ENCODE results near the gene RNF152.
"Not testable (repeated sequence)": the region's sequence is repeated elsewhere in the genome, so short reads cannot be mapped to it uniquely, and the experiment has no call there.

The RNF152 gene

DNA sequence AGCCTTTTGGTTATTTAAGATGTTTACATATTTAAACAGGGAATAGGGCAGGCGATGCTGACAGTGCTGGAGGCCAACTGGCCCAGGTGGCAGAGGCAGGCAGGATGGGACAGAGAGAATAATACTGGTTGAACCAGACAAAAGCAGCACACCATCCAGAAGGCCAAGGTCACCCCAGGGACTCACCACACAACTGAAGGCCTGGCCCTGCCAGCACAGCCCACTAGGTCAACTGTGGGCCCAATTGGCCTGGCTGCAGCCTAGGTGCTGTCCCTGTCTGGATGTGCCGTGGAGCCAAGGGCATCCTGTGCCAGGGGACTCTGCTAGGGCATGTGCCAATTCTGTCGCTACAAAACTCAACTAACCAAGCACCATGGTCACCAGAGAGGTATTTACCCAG is 69.2 kb downstream of the RNF152 start:
- Mint-ChIP-seq H3K27me3 (no peaks in the 10 kb centered on the region), H3K36me3 (no peaks in the 10 kb centered on the region)

GRCh38 chr18:61822879-61823278 is 69.9 kb downstream of the RNF152 start:
- no peak overlapping the region for H3K27ac Mint-ChIP-seq
- H3K4me1 Mint-ChIP-seq, result no peaks in the 10 kb centered on the region
- H3K27me3 Mint-ChIP-seq, result no peaks in the 10 kb centered on the region
- H3K36me3 Mint-ChIP-seq, result no peaks in the 10 kb centered on the region
- H3K4me3 Mint-ChIP-seq, result no peak overlapping the region
- no peaks in the 10 kb centered on the region for H3K9me3 Mint-ChIP-seq

More for the DNA sequence above, 69.2 kb downstream of the RNF152 start:
- no peak overlapping the region for H3K27ac Mint-ChIP-seq
- no peak overlapping the region for H3K4me3 Mint-ChIP-seq
- no peaks in the 10 kb centered on the region for H3K9me3 Mint-ChIP-seq
- no peaks in the 10 kb centered on the region for H3K4me1 Mint-ChIP-seq

- Mint-ChIP-seq H3K9me3 (no peaks in the 10 kb centered on the region), H3K4me1 (no peaks in the 10 kb centered on the region), H3K36me3 (no peaks in the 10 kb centered on the region), H3K27ac (no peak overlapping the region), H3K27me3 (no peaks in the 10 kb centered on the region), H3K4me3 (no peak overlapping the region)
These were observed 71.1 kb downstream of the RNF152 start for GRCh38 chr18:61821748-61822147.

DNA sequence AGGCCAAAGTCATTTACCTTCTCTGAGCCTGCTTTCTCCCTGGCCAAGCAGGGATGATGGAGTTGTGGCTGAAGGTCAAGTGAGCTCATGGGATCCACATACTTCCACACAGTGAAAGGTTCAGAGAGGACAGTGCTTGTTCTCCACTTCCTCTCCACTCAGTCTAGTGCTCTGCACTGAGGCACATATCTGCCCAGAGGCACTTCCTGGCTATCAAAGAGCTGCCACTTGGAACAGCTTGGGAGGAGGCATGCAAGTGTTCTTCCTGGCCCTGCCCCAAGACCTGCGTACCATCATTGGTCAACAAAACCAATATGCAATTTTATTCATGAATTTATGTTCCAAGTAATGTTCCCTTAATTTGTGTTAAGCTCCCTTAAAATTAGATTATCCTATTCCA is 71.9 kb downstream of the RNF152 start:
- Mint-ChIP-seq H3K27me3 (no peaks in the 10 kb centered on the region), H3K9me3 (no peaks in the 10 kb centered on the region), H3K4me1 (no peaks in the 10 kb centered on the region), H3K27ac (no peak overlapping the region), H3K36me3 (no peaks in the 10 kb centered on the region), H3K4me3 (no peak overlapping the region)

DNA sequence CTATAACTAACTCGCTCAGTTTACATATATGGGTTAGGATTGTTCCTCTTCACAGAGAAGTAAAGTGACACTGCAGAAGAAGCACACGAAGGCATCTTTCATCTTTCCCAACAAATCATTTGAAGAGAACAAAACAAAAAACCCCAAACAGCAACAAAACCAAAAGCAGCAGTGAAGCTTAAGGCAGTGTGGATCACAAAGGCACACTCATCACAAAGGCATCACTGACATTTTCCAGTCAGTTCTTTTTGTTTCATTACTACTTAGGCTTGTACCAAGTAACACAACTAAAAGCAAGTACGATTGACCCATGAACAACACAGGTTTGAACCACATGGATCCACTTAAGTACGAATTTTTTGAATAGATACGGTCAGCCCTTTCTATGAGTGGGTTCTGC is 75.7 kb downstream of the RNF152 start:
- no peaks in the 10 kb centered on the region for H3K9me3 Mint-ChIP-seq
- no peaks in the 10 kb centered on the region for H3K27me3 Mint-ChIP-seq
- no peaks in the 10 kb centered on the region for H3K4me1 Mint-ChIP-seq

DNA sequence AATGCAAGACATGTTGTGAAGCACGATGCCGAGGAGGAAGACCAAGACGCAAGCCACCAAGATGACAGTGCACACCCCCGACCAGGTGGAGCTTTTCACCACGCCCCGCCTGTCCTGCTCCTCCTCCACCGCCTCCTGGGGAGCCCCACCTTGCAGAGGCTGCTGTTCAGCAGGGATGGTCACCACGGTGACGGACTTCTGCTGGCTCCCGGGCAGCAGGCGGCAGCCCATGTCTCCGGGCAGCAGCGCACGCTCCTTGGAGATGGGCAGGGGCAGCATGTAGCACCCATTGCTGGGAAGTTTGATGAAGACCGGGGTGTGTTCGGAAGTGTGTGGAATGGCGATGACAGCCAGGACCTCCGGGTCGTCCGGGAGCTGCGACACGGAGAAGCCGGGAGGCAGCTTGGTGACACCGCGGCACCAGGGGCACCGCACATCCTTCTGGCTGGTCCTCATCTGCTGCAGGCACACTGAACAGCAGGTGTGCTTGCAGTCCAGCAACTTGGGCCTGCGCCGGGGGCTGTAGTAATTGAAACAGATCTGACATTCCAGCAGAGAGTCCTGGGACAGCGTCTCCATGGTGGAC is 76.8 kb downstream of the RNF152 start:
- H3K27me3 Mint-ChIP-seq, result no peaks in the 10 kb centered on the region
- no peak overlapping the region for H3K4me3 Mint-ChIP-seq
- H3K36me3 Mint-ChIP-seq, result no peaks in the 10 kb centered on the region
- H3K4me1 Mint-ChIP-seq, result no peaks in the 10 kb centered on the region
- H3K27ac Mint-ChIP-seq, result no peak overlapping the region
- no peaks in the 10 kb centered on the region for H3K9me3 Mint-ChIP-seq

More for the DNA sequence above, 75.7 kb downstream of the RNF152 start:
- Mint-ChIP-seq H3K27ac (no peak overlapping the region), H3K36me3 (no peaks in the 10 kb centered on the region), H3K4me3 (no peak overlapping the region)

GRCh38 chr18:61808286-61808685 is 84.5 kb downstream of the RNF152 start:
- Mint-ChIP-seq H3K27me3 (peaks cover 2% of the 10 kb centered on the region), H3K4me3 (no peak overlapping the region), H3K27ac (no peak overlapping the region), H3K9me3 (no peaks in the 10 kb centered on the region), H3K4me1 (no peaks in the 10 kb centered on the region), H3K36me3 (no peaks in the 10 kb centered on the region)

GRCh38 chr18:61803393-61803792 is 89.4 kb downstream of the RNF152 start:
- H3K36me3 Mint-ChIP-seq, result no peaks in the 10 kb centered on the region
- no peaks in the 10 kb centered on the region for H3K9me3 Mint-ChIP-seq
- no peak overlapping the region for H3K4me3 Mint-ChIP-seq
- no peaks in the 10 kb centered on the region for H3K4me1 Mint-ChIP-seq
- H3K27ac Mint-ChIP-seq, result no peak overlapping the region
- peaks cover 2% of the 10 kb centered on the region for H3K27me3 Mint-ChIP-seq

GRCh38 chr18:61797696-61798590 is 94.9 kb downstream of the RNF152 start:
- Mint-ChIP-seq H3K4me1 (no peaks in the 10 kb centered on the region), H3K4me3 (no peak overlapping the region), H3K36me3 (no peaks in the 10 kb centered on the region), H3K27me3 (peaks cover 3% of the 10 kb centered on the region), H3K27ac (no peak overlapping the region), H3K9me3 (no peaks in the 10 kb centered on the region)

- no peaks in the 10 kb centered on the region for H3K4me1 Mint-ChIP-seq
- H3K9me3 Mint-ChIP-seq, result peaks cover 5% of the 10 kb centered on the region
- H3K27me3 Mint-ChIP-seq, result peaks cover 7% of the 10 kb centered on the region
- H3K36me3 Mint-ChIP-seq, result no peaks in the 10 kb centered on the region
- H3K27ac Mint-ChIP-seq, result no peak overlapping the region
- H3K4me3 Mint-ChIP-seq, result no peak overlapping the region
These were observed 101.8 kb downstream of the RNF152 start for GRCh38 chr18:61791031-61791430.

- H3K4me3 Mint-ChIP-seq, H3K4me1 Mint-ChIP-seq: not testable (repeated sequence)
These were observed 105.7 kb downstream of the RNF152 start for GRCh38 chr18:61787011-61787670.

DNA sequence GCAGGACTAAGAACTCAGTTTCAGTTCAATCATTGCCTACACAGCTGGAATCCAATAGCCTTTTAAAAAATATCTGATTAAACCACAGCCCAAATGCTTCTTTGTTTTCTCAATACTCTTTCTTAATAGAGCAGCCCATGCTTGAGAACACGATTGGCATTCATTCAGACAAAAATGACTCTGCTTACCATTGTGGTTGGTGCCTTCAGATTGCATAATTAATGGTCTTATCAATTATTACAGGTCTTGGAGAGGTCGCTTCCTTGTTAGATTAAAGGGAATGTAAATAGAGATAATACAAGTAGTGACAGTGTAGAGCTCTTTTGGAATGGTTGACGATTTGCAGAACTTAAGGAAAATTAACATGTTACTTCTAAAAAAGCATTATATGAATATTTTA is 107.2 kb downstream of the RNF152 start:
- H3K4me3 Mint-ChIP-seq, result no peak overlapping the region
- H3K36me3 Mint-ChIP-seq, result no peaks in the 10 kb centered on the region
- H3K4me1 Mint-ChIP-seq, result no peaks in the 10 kb centered on the region
- H3K9me3 Mint-ChIP-seq, result peaks cover 5% of the 10 kb centered on the region
- peaks cover 1% of the 10 kb centered on the region for H3K27me3 Mint-ChIP-seq
- H3K27ac Mint-ChIP-seq, result no peak overlapping the region

More at GRCh38 chr18:61787011-61787670, 105.7 kb downstream of the RNF152 start:
- H3K9me3 Mint-ChIP-seq, H3K27ac Mint-ChIP-seq, H3K36me3 Mint-ChIP-seq, H3K27me3 Mint-ChIP-seq: not testable (repeated sequence)

- H3K27ac Mint-ChIP-seq, result no peak overlapping the region
- H3K4me1 Mint-ChIP-seq, result no peaks in the 10 kb centered on the region
- H3K36me3 Mint-ChIP-seq, result no peaks in the 10 kb centered on the region
- peaks cover 1% of the 10 kb centered on the region for H3K27me3 Mint-ChIP-seq
- peaks cover 5% of the 10 kb centered on the region for H3K9me3 Mint-ChIP-seq
- H3K4me3 Mint-ChIP-seq, result no peak overlapping the region
These were observed 108.0 kb downstream of the RNF152 start for GRCh38 chr18:61784834-61785233.

DNA sequence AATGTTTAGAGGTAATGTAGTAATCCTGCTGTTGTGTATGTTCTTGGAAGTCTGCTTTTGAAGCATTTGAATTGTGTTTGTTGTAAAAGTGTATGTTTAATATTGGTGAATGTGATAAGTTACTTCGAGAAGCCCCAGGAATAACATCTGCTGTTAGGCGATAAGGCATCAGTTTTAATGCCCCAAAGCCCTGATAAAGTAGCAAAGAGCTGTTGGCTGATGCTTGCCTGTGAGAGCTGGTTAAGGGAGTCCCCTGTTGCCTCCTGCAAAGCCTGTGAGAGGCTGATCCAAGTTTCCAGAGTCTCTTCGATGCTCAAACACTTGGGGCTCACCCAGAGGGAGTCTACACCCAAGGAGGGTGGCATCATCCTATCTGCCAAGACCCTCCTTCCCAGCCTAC is 110.3 kb downstream of the RNF152 start:
- no peaks in the 10 kb centered on the region for H3K9me3 Mint-ChIP-seq
- H3K36me3 Mint-ChIP-seq, result no peaks in the 10 kb centered on the region
- H3K27me3 Mint-ChIP-seq, result peaks cover 6% of the 10 kb centered on the region
- H3K4me3 Mint-ChIP-seq, result no peak overlapping the region
- no peak overlapping the region for H3K27ac Mint-ChIP-seq
- no peaks in the 10 kb centered on the region for H3K4me1 Mint-ChIP-seq

DNA sequence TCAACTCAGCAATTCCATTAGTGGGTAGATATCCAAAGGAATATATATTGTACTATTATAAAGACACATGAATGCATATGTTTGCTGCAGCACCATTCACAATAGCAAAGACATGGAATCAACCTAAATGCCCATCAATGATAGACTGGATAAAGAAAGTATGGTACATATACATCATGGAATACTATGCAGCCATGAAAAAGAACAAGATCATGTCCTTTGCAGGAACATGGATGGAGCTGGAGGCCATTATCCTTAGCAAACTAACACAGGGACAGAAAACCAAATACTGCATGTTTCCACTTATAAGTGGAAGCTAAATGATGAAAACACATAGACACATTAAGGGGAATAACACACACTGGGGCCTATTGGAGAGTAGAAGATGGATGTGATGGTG is 116.6 kb downstream of the RNF152 start:
- not testable (repeated sequence) for H3K4me1 Mint-ChIP-seq, H3K27ac Mint-ChIP-seq, H3K27me3 Mint-ChIP-seq, H3K36me3 Mint-ChIP-seq, H3K4me3 Mint-ChIP-seq
- H3K9me3 Mint-ChIP-seq, result peaks cover 21% of the 10 kb centered on the region

DNA sequence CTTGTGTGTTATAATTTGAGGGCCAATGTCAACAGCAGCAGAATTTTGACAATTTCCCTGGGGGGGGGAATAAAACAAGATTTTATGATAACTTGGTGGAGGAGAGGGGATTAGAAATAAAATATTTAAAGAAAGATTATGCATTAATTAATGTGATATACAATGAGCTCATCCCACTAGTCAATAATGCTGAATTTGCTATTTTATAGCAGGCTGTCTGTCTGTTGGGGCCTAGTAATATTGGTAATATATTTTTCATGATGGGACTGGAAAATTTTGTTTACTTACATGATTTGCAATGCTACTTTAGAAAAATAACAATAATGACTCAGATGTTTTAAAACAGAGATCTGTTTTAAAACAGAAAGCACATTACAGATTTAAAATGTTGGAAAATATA is 118.0 kb downstream of the RNF152 start:
- Mint-ChIP-seq H3K9me3 (peaks cover 21% of the 10 kb centered on the region), H3K4me3 (no peak overlapping the region), H3K36me3 (peaks cover 5% of the 10 kb centered on the region), H3K4me1 (no peaks in the 10 kb centered on the region), H3K27me3 (peaks cover 5% of the 10 kb centered on the region), H3K27ac (no peak overlapping the region)
